SK-N-SH treated with all-trans-retinoic acid at 6 μM for 48 hours (cell line): ENCODE data around the gene LRFN2.

Experiments
- ATAC-seq: fragments of 200-7000 bp; cut with Tn5 transposase; 3 replicates; pipeline ENCODE4 v1.9.1; 2020; ENCODE audit warnings: mild to moderate bottlenecking, moderate library complexity
- BACH2 ChIP-seq: fragments of 250-450 bp; sonication (Bioruptor Pico); IDR thresholded peaks from 2 replicates; pipeline ENCODE4 v1.9.0; 2021; ENCODE audit warnings: mild to moderate bottlenecking, borderline replicate concordance
- CSDC2 ChIP-seq: fragments of 250-450 bp; sonication (Bioruptor Pico); IDR thresholded peaks from 2 replicates; pipeline ENCODE4 v1.5.0; 2020; ENCODE audit warnings: mild to moderate bottlenecking, moderate library complexity
- ESRRG ChIP-seq: fragments of 250-450 bp; sonication (Bioruptor Pico); IDR thresholded peaks from 2 replicates; pipeline ENCODE4 v1.6.1; 2021; ENCODE audit warnings: mild to moderate bottlenecking
- GLIS3 ChIP-seq: fragments of 250-450 bp; sonication (Bioruptor Pico); IDR thresholded peaks from 2 replicates; pipeline ENCODE4 v1.5.0; 2020; ENCODE audit warnings: mild to moderate bottlenecking, moderate library complexity
- ISL1 ChIP-seq: fragments of 250-450 bp; sonication (Bioruptor Pico); IDR thresholded peaks from 2 replicates; pipeline ENCODE4 v2.1.2; 2022; ENCODE audit warnings: mild to moderate bottlenecking, moderate library complexity
- OSR1 ChIP-seq: fragments of 250-450 bp; sonication (Bioruptor Pico); IDR thresholded peaks from 2 replicates; pipeline ENCODE4 v1.8.0; 2022; ENCODE audit warnings: moderate library complexity, mild to moderate bottlenecking, inconsistent platforms
- PPARA ChIP-seq: fragments of 250-450 bp; sonication (Bioruptor Pico); IDR thresholded peaks from 2 replicates; pipeline ENCODE4 v1.5.0; 2020; ENCODE audit warnings: mild to moderate bottlenecking, borderline replicate concordance
- RARB ChIP-seq: fragments of 250-450 bp; sonication (Bioruptor Pico); IDR thresholded peaks from 2 replicates; pipeline ENCODE4 v1.8.0; 2021; ENCODE audit warnings: mild to moderate bottlenecking, moderate library complexity
- SNAI2 ChIP-seq: fragments of 250-450 bp; sonication (Bioruptor Pico); IDR thresholded peaks from 2 replicates; pipeline ENCODE4 v1.5.0; 2020; ENCODE audit warnings: mild to moderate bottlenecking, moderate library complexity
- TCF4 ChIP-seq: fragments of 250-450 bp; sonication (Bioruptor Pico); IDR thresholded peaks from 2 replicates; pipeline ENCODE4 v1.8.0; 2021; ENCODE audit warnings: mild to moderate bottlenecking, moderate library complexity, borderline replicate concordance
- TOX ChIP-seq: fragments of 250-450 bp; sonication (Bioruptor Pico); IDR thresholded peaks from 2 replicates; pipeline ENCODE4 v1.8.0; 2021; ENCODE audit warnings: mild to moderate bottlenecking, moderate library complexity, borderline replicate concordance
- ZC3H10 ChIP-seq: fragments of 250-450 bp; sonication (Bioruptor Pico); IDR thresholded peaks from 2 replicates; pipeline ENCODE4 v1.5.1; 2021; ENCODE audit warnings: mild to moderate bottlenecking, moderate library complexity
- ZFP30 ChIP-seq: fragments of 450-650 bp; formaldehyde crosslinking; IDR thresholded peaks from 2 replicates; pipeline ENCODE4 v1.5.0; 2022; ENCODE audit warnings: mild to moderate bottlenecking, moderate library complexity
- ZNF565 ChIP-seq: fragments of 450-650 bp; formaldehyde crosslinking; conservative IDR thresholded peaks from 2 replicates; pipeline ENCODE4 v1.5.0; 2020; ENCODE audit warnings: low read depth, mild to moderate bottlenecking, moderate library complexity
- ZNF8 ChIP-seq: fragments of 450-650 bp; formaldehyde crosslinking; IDR thresholded peaks from 2 replicates; pipeline ENCODE4 v1.5.0; 2020; ENCODE audit warnings: mild to moderate bottlenecking, moderate library complexity
- TF ChIP-seq, protein P1 (sequence below): fragments of 250-450 bp; sonication (Bioruptor Pico); IDR thresholded peaks from 2 replicates; pipeline ENCODE4 v1.8.0; 2021; ENCODE audit warnings: low read depth, mild to moderate bottlenecking, moderate library complexity, borderline replicate concordance
- TF ChIP-seq, protein P2 (sequence below): fragments of 250-450 bp; sonication (Bioruptor Pico); IDR thresholded peaks from 2 replicates; pipeline ENCODE4 v1.5.1; 2021; ENCODE audit warnings: mild to moderate bottlenecking, moderate library complexity
- TF ChIP-seq, protein P3 (sequence below): fragments of 250-450 bp; sonication (Bioruptor Pico); IDR thresholded peaks from 2 replicates; pipeline ENCODE4 v1.8.0; 2020; ENCODE audit warnings: mild to moderate bottlenecking, moderate library complexity, borderline replicate concordance
- TF ChIP-seq, protein P4 (sequence below): fragments of 250-450 bp; sonication (Bioruptor Pico); IDR thresholded peaks from 2 replicates; pipeline ENCODE4 v1.5.0; 2020; ENCODE audit warnings: mild to moderate bottlenecking, moderate library complexity
- TF ChIP-seq, protein P5 (sequence below): fragments of 250-450 bp; sonication (Bioruptor Pico); IDR thresholded peaks from 2 replicates; pipeline ENCODE4 v1.5.1; 2020; ENCODE audit warnings: low read depth, mild to moderate bottlenecking, moderate library complexity

The LRFN2 gene

DNA sequence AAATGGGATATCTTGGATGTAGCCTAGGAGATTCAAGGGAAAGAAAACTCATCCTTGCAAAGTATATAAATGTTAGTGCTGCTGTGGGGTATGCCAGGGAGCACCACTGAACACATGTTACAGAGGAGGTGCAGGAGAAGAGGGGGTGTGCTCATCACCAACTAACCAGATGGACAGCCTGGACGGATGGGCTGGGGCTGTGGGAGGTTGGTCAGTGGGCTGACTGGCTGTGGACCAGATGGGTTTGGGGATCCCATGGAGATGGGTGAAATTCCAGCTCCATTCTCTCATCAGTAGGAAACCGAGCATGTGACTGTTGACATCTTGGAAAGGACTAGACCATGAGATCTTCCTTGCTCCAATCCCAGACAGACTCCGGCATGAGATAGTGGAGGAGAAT lies 201.0 kb downstream of the LRFN2 start (continued):
- no peak for TF ChIP-seq ZFP30
- TF ChIP-seq CSDC2 (CRISPR knock-in tag) = no peak
- no peak for TF ChIP-seq TCF4 (CRISPR knock-in tag)
- TF ChIP-seq, protein P1, sequence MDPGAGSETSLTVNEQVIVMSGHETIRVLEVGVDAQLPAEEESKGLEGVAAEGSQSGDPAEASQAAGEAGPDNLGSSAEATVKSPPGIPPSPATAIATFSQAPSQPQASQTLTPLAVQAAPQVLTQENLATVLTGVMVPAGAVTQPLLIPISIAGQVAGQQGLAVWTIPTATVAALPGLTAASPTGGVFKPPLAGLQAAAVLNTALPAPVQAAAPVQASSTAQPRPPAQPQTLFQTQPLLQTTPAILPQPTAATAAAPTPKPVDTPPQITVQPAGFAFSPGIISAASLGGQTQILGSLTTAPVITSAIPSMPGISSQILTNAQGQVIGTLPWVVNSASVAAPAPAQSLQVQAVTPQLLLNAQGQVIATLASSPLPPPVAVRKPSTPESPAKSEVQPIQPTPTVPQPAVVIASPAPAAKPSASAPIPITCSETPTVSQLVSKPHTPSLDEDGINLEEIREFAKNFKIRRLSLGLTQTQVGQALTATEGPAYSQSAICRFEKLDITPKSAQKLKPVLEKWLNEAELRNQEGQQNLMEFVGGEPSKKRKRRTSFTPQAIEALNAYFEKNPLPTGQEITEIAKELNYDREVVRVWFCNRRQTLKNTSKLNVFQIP (CRISPR knock-in tag) = no peak
- TF ChIP-seq, protein P2, sequence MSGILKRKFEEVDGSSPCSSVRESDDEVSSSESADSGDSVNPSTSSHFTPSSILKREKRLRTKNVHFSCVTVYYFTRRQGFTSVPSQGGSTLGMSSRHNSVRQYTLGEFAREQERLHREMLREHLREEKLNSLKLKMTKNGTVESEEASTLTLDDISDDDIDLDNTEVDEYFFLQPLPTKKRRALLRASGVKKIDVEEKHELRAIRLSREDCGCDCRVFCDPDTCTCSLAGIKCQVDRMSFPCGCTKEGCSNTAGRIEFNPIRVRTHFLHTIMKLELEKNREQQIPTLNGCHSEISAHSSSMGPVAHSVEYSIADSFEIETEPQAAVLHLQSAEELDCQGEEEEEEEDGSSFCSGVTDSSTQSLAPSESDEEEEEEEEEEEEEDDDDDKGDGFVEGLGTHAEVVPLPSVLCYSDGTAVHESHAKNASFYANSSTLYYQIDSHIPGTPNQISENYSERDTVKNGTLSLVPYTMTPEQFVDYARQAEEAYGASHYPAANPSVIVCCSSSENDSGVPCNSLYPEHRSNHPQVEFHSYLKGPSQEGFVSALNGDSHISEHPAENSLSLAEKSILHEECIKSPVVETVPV (CRISPR knock-in tag) = no peak
- no peak for TF ChIP-seq ZC3H10 (CRISPR knock-in tag)
- no peak for TF ChIP-seq RARB
- TF ChIP-seq ESRRG (CRISPR knock-in tag) = no peak
- TF ChIP-seq TOX (CRISPR knock-in tag) = no peak
- TF ChIP-seq ZNF8 = no peak

DNA sequence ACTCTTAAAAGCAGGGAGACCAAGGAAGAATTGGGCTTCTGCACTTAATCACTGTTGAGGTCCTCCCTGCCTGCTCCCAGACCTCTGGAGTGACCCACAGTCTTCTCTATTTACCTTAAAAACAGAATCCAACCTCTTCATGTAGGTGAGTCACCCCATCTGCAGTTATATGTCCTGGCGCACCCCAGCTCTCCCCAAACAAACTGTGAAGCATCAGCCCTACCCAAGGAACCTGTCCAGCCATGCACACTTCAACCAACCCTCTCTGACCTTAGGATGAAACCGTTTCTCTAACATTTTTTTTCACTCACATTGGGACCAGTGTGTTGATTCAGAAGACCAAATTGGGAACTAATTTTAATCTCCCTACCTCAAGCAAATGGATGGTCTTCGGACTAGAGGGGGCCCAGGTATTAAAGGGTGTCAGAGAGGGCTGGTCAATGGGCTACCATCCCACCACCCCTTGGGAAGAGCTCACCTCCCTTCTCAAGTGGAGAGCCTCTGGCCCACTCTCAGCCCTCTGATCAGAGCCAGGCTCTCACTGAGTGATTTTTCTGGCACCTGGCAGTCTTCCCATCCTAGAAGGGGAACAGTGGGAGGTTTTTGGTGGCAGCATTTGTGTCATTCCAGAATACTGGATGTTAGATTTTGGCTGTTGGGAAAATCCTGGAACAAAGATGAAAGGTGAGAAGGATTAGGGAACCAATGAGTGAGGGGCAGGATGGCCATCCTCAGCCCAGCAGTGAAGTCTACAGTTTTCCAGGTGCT lies 203.6 kb downstream of the LRFN2 start:
- ATAC-seq = no peak
- TF ChIP-seq ZNF565 (CRISPR knock-in tag) = no peak
- TF ChIP-seq TCF4 (CRISPR knock-in tag) = no peak
- TF ChIP-seq ESRRG (CRISPR knock-in tag) = no peak
- no peak for TF ChIP-seq PPARA (CRISPR knock-in tag)
- TF ChIP-seq GLIS3 (CRISPR knock-in tag) = no peak
- TF ChIP-seq, protein P3, sequence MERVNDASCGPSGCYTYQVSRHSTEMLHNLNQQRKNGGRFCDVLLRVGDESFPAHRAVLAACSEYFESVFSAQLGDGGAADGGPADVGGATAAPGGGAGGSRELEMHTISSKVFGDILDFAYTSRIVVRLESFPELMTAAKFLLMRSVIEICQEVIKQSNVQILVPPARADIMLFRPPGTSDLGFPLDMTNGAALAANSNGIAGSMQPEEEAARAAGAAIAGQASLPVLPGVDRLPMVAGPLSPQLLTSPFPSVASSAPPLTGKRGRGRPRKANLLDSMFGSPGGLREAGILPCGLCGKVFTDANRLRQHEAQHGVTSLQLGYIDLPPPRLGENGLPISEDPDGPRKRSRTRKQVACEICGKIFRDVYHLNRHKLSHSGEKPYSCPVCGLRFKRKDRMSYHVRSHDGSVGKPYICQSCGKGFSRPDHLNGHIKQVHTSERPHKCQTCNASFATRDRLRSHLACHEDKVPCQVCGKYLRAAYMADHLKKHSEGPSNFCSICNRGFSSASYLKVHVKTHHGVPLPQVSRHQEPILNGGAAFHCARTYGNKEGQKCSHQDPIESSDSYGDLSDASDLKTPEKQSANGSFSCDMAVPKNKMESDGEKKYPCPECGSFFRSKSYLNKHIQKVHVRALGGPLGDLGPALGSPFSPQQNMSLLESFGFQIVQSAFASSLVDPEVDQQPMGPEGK (CRISPR knock-in tag) = no peak
- TF ChIP-seq RARB = no peak

DNA sequence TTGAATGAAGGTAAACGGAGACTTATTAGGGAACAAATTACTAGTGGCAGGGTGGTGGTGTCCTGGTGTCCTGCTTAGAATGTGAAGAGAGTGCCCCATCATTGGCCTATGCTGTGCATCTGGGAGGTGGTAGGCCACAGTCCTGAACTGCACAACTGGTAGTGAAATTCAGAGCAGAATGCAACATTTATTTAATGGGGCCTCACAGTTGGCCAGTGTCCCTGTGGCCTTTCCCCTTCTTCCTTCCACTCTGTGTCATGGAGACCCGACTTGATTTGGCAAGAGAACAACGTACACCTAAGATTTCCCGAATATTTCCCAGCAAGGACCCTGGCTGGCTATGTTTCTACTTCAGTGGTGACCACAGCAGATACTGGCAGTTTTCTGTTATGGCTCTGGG lies 206.9 kb downstream of the LRFN2 start:
- TF ChIP-seq BACH2 = no peak
- TF ChIP-seq, protein P4, sequence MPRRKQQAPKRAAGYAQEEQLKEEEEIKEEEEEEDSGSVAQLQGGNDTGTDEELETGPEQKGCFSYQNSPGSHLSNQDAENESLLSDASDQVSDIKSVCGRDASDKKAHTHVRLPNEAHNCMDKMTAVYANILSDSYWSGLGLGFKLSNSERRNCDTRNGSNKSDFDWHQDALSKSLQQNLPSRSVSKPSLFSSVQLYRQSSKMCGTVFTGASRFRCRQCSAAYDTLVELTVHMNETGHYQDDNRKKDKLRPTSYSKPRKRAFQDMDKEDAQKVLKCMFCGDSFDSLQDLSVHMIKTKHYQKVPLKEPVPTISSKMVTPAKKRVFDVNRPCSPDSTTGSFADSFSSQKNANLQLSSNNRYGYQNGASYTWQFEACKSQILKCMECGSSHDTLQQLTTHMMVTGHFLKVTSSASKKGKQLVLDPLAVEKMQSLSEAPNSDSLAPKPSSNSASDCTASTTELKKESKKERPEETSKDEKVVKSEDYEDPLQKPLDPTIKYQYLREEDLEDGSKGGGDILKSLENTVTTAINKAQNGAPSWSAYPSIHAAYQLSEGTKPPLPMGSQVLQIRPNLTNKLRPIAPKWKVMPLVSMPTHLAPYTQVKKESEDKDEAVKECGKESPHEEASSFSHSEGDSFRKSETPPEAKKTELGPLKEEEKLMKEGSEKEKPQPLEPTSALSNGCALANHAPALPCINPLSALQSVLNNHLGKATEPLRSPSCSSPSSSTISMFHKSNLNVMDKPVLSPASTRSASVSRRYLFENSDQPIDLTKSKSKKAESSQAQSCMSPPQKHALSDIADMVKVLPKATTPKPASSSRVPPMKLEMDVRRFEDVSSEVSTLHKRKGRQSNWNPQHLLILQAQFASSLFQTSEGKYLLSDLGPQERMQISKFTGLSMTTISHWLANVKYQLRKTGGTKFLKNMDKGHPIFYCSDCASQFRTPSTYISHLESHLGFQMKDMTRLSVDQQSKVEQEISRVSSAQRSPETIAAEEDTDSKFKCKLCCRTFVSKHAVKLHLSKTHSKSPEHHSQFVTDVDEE (CRISPR knock-in tag) = no peak
- TF ChIP-seq OSR1 (CRISPR knock-in tag) = no peak
- no peak for TF ChIP-seq ZNF8
- TF ChIP-seq ZFP30 = no peak
- TF ChIP-seq SNAI2 (CRISPR knock-in tag) = no peak
- no peak for TF ChIP-seq PPARA (CRISPR knock-in tag)
- TF ChIP-seq TCF4 (CRISPR knock-in tag) = no peak
- TF ChIP-seq, protein P5, sequence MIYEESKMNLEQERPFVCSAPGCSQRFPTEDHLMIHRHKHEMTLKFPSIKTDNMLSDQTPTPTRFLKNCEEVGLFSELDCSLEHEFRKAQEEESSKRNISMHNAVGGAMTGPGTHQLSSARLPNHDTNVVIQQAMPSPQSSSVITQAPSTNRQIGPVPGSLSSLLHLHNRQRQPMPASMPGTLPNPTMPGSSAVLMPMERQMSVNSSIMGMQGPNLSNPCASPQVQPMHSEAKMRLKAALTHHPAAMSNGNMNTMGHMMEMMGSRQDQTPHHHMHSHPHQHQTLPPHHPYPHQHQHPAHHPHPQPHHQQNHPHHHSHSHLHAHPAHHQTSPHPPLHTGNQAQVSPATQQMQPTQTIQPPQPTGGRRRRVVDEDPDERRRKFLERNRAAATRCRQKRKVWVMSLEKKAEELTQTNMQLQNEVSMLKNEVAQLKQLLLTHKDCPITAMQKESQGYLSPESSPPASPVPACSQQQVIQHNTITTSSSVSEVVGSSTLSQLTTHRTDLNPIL (CRISPR knock-in tag) = no peak
- no peak for TF ChIP-seq GLIS3 (CRISPR knock-in tag)
- TF ChIP-seq ISL1 (CRISPR knock-in tag) = no peak
- no peak for TF ChIP-seq CSDC2 (CRISPR knock-in tag)
- ATAC-seq = no peak
